ACC112 (cell line): Measurements from ENCODE around the gene DGAT2L6.
A peak's percentile ranks its signal among the peaks of the same experiment; 100 is the strongest.

ENCODE experiments used
- H2AFZ ChIP-seq: fragments of 200-600 bp; sonication (generic); one replicate; pipeline ENCODE4 v1.6.0; 2017; ENCODE audit warnings: antibody characterized with exemption, low read length; ENCODE audit not compliant: unreplicated experiment
- H3K27ac ChIP-seq: fragments of 200-600 bp; sonication (generic); 2 replicates; pipeline ENCODE4 v1.5.1; 2014; ENCODE audit warnings: low read depth, mild to moderate bottlenecking, antibody characterized with exemption, low read length, moderate library complexity
- H3K27me3 ChIP-seq: fragments of 200-600 bp; sonication (generic); 2 replicates; pipeline ENCODE4 v1.6.1; 2014; ENCODE audit warnings: mild to moderate bottlenecking, antibody characterized with exemption, low read length, moderate library complexity, mixed read lengths; ENCODE audit not compliant: insufficient read depth
- H3K36me3 ChIP-seq: fragments of 200-600 bp; sonication (generic); 2 replicates; pipeline ENCODE4 v1.6.1; 2016; ENCODE audit warnings: mild to moderate bottlenecking, antibody characterized with exemption, low read length, moderate library complexity, mixed read lengths; ENCODE audit not compliant: insufficient read depth
- H3K4me1 ChIP-seq: fragments of 200-600 bp; sonication (generic); one replicate; pipeline ENCODE4 v1.6.1; 2016; ENCODE audit warnings: low read length, mixed read lengths; ENCODE audit not compliant: insufficient read depth, unreplicated experiment, control insufficient read depth
- H3K4me3 ChIP-seq: fragments of 200-600 bp; sonication (generic); 2 replicates; pipeline ENCODE4 v1.5.1; 2014; ENCODE audit warnings: mild to moderate bottlenecking, low read depth, low read length
- H3K79me2 ChIP-seq: fragments of 200-600 bp; sonication (generic); one replicate; pipeline ENCODE4 v1.6.0; 2016; ENCODE audit warnings: low read length; ENCODE audit not compliant: control insufficient read depth, unreplicated experiment, insufficient read depth

DGAT2L6 gene, protein sequence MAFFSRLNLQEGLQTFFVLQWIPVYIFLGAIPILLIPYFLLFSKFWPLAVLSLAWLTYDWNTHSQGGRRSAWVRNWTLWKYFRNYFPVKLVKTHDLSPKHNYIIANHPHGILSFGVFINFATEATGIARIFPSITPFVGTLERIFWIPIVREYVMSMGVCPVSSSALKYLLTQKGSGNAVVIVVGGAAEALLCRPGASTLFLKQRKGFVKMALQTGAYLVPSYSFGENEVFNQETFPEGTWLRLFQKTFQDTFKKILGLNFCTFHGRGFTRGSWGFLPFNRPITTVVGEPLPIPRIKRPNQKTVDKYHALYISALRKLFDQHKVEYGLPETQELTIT

GRCh38 chrX:70176938-70177533, at the start of gene DGAT2L6:
DGAT2L6 (plus strand) TSS chrX:70177483; CDS start chrX:70177583, 100 bp downstream.
- H3K4me1 ChIP-seq = peaks cover 38% of the 10 kb centered on the region
- peak within 1 kb of the TSS; percentile 39; the same call in 1 of the 2 replicates for H3K27ac ChIP-seq
- no peaks in the 10 kb centered on the region for H3K36me3 ChIP-seq
- no peaks in the 10 kb centered on the region for H3K27me3 ChIP-seq
- H3K79me2 ChIP-seq = no peaks in the 10 kb centered on the region
- H2AFZ ChIP-seq = no peak within 1 kb of the TSS
- no peak within 1 kb of the TSS for H3K4me3 ChIP-seq

DNA sequence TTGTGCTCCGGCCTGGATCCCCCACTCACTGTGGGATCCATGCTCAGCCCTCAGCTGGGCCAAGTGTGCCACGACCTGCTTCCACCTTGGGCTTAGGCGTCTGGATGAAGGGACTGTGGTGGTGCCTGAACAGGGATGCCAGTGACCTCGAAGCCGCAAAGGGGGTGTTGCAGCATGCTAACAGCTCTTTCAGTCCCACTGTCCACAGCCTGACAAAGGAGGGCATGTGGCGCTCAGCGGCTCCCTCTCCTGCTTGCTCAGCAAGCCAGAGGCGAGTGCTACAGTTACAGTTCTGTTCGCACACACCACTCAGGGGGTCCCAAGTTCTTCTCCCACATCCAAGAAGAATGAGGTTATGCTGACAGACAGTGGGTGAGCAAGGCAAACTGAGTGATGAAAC, 49.2 kb upstream of the DGAT2L6 start:
- peaks cover 6% of the 10 kb centered on the region for H3K4me1 ChIP-seq
- no peak overlapping the region for H2AFZ ChIP-seq
- H3K4me3 ChIP-seq = no peak overlapping the region
- no peaks in the 10 kb centered on the region for H3K27me3 ChIP-seq
- no peak overlapping the region for H3K27ac ChIP-seq
- no peaks in the 10 kb centered on the region for H3K36me3 ChIP-seq
- H3K79me2 ChIP-seq = no peaks in the 10 kb centered on the region

GRCh38 chrX:70129816-70130215, 47.5 kb upstream of the DGAT2L6 start:
- no peaks in the 10 kb centered on the region for H3K36me3 ChIP-seq
- H2AFZ ChIP-seq = no peak overlapping the region

GRCh38 chrX:70132224-70132623, 45.1 kb upstream of the DGAT2L6 start:
- Histone ChIP-seq H3K27me3 (no peaks in the 10 kb centered on the region), H2AFZ (no peak overlapping the region), H3K79me2 (peaks cover 19% of the 10 kb centered on the region), H3K4me1 (peaks cover 14% of the 10 kb centered on the region), H3K36me3 (no peaks in the 10 kb centered on the region), H3K4me3 (no peak overlapping the region; the same call in 1 of the 2 replicates), H3K27ac (no peak overlapping the region)

More at GRCh38 chrX:70129816-70130215, 47.5 kb upstream of the DGAT2L6 start:
- no peak overlapping the region for H3K4me3 ChIP-seq
- H3K79me2 ChIP-seq = peaks cover 11% of the 10 kb centered on the region
- peaks cover 10% of the 10 kb centered on the region for H3K4me1 ChIP-seq
- no peaks in the 10 kb centered on the region for H3K27me3 ChIP-seq
- no peak overlapping the region for H3K27ac ChIP-seq

- peak overlapping the region; percentile 98 for H3K4me3 ChIP-seq
- no peaks in the 10 kb centered on the region for H3K36me3 ChIP-seq
- H3K27ac ChIP-seq = peak overlapping the region; percentile 94
- H3K79me2 ChIP-seq = peaks cover 19% of the 10 kb centered on the region
- peaks cover 14% of the 10 kb centered on the region for H3K4me1 ChIP-seq
- no peaks in the 10 kb centered on the region for H3K27me3 ChIP-seq
- H2AFZ ChIP-seq = peak overlapping the region; percentile 91
These were observed 44.4 kb upstream of the DGAT2L6 start for GRCh38 chrX:70132877-70133302.

DNA sequence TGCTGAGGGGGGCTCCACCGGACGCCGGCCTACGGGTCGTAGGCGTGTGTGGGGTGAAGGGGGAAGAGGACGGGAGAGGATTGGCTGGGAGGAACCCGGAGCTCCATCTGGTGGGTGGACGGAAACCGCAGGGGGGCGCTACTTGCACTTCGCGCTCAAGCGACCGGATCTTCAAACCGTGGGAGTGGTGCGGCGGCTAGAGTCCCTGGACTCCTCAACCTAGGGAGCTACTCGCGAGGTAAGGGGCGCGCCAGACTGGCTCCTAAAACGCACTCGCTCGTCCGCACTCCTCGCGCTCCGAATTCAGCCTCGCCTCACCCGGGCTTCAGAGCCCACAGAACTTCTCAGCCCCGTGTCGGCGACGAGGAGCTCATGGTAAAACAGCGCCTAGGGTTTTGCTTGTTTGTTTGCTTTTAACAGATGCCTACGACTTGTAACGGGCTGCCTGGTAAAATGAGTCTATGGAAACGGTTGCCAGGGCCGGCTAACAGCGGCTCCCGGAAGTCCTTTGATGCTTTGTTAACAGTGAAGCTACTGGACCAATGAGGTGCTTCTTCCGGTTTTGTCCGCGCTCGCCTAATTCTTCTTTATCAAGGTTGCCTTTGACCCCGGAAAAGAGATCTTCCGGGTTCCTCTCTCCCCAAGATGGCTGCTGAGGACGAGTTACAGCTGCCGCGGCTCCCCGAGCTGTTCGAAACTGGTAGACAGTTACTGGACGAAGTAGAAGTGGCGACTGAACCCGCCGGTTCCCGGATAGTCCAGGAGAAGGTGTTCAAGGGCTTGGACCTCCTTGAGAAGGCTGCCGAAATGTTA, 43.8 kb upstream of the DGAT2L6 start, which contains the start of gene IGBP1:
IGBP1 (plus strand) TSS at position 145 of the 813 bp plus-strand sequence; CDS start at position 646, 501 bp downstream.
- Histone ChIP-seq H3K4me3 (peak within 1 kb of the TSS; percentile 98), H3K36me3 (no peaks in the 10 kb centered on the region), H3K79me2 (peaks cover 19% of the 10 kb centered on the region), H3K27me3 (no peaks in the 10 kb centered on the region), H3K4me1 (peaks cover 14% of the 10 kb centered on the region), H3K27ac (peak within 1 kb of the TSS; percentile 94), H2AFZ (peak within 1 kb of the TSS; percentile 97)

- Histone ChIP-seq H3K4me3 (peak overlapping the region; percentile 98), H3K4me1 (peaks cover 10% of the 10 kb centered on the region), H3K27me3 (no peaks in the 10 kb centered on the region), H3K27ac (peak overlapping the region; percentile 94), H2AFZ (peak overlapping the region; percentile 84), H3K36me3 (no peaks in the 10 kb centered on the region), H3K79me2 (peaks cover 19% of the 10 kb centered on the region)
These were observed 43.2 kb upstream of the DGAT2L6 start for GRCh38 chrX:70134116-70134477.

DNA sequence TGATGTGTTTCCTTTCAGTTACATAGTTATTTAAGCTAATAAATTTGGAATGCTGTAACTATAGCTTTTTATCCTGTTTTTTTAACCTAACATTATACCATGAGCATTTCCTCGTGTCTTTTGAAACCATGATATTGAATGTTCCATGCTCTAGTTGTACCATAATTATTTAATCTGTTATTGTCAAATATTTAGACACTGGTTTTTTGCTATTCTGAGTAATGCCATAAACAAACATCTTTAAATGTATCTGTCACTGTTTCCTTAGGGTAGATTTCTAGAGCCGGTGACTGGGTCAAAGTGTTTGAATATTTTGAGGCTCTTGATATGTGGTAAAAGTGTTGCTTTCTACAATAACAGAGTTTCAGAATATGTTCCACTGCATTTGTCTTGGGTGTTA, 38.7 kb upstream of the DGAT2L6 start:
- no peak overlapping the region for H3K4me3 ChIP-seq
- no peaks in the 10 kb centered on the region for H3K27me3 ChIP-seq
- H2AFZ ChIP-seq = no peak overlapping the region
- no peaks in the 10 kb centered on the region for H3K36me3 ChIP-seq
- H3K79me2 ChIP-seq = peaks cover 19% of the 10 kb centered on the region
- no peak overlapping the region for H3K27ac ChIP-seq
- peaks cover 8% of the 10 kb centered on the region for H3K4me1 ChIP-seq

DNA sequence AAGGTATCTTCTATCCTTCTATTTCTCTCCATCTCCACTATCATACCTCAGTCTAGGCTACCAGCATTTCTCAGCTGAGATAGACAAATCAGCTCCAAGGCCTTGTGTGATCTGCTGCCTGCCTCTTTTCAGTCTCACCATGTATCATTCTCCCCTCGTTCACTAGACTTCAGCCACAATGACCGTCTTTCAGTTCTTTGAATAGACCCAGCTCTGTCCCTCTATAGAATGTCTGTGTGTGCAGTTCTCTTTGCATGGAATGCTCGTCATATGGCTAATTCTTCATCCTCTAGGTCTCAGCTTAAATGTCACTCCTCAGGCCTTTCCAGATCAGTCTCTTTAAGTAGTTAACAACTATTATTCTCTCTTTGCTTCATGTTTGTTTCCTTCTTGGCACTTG, 37.5 kb upstream of the DGAT2L6 start:
- H3K79me2 ChIP-seq = peaks cover 9% of the 10 kb centered on the region
- H3K27me3 ChIP-seq = no peaks in the 10 kb centered on the region
- H3K36me3 ChIP-seq = no peaks in the 10 kb centered on the region
- H3K4me1 ChIP-seq = peaks cover 6% of the 10 kb centered on the region
- no peak overlapping the region for H3K4me3 ChIP-seq
- H2AFZ ChIP-seq = no peak overlapping the region
- no peak overlapping the region for H3K27ac ChIP-seq

GRCh38 chrX:70141373-70141772, 35.9 kb upstream of the DGAT2L6 start:
- no peak overlapping the region for H3K27ac ChIP-seq
- no peaks in the 10 kb centered on the region for H3K36me3 ChIP-seq
- no peak overlapping the region for H2AFZ ChIP-seq
- H3K4me1 ChIP-seq = no peaks in the 10 kb centered on the region
- no peak overlapping the region for H3K4me3 ChIP-seq
- no peaks in the 10 kb centered on the region for H3K27me3 ChIP-seq
- H3K79me2 ChIP-seq = no peaks in the 10 kb centered on the region
